ENCODE results near the gene MYRF.

Gene MYRF

GRCh38 chr11:61792310-61793082 is 40.1 kb downstream of the MYRF start, which contains the start of the genes FEN1 and TMEM258:
FEN1 (plus strand) TSS chr11:61792911; CDS start chr11:61795362, 2,451 bp downstream.
TMEM258 (minus strand) TSS chr11:61792599; CDS start chr11:61792558, 41 bp downstream.
- Histone ChIP-seq H3K36me3 (peaks cover 62% of the 10 kb centered on the region), H3K9ac (peak within 1 kb of the TSS; percentile 100), H3K4me1 (peaks cover 61% of the 10 kb centered on the region), H3K9me3 (no peaks in the 10 kb centered on the region), H3K4me3 (peak within 1 kb of the TSS; percentile 87), H3K27me3 (no peaks in the 10 kb centered on the region), H3K4me2 (peak within 1 kb of the TSS; percentile 86), H4K20me1 (peaks cover 53% of the 10 kb centered on the region), H3K27ac (peak within 1 kb of the TSS; percentile 100)
- TF ChIP-seq Cebpa-rat (IDR thresholded peaks at IDR 0.05): no peak

GRCh38 chr11:61793083-61793828 is 40.8 kb downstream of the MYRF start:
- Histone ChIP-seq H3K27me3 (no peaks in the 10 kb centered on the region), H3K9ac (peak overlapping the region; percentile 100), H3K4me3 (peak overlapping the region; percentile 87), H4K20me1 (peaks cover 46% of the 10 kb centered on the region), H3K4me2 (peak overlapping the region; percentile 86), H3K4me1 (peaks cover 60% of the 10 kb centered on the region), H3K27ac (peak overlapping the region; percentile 100), H3K9me3 (no peaks in the 10 kb centered on the region), H3K36me3 (peaks cover 62% of the 10 kb centered on the region)
- TF ChIP-seq Cebpa-rat (IDR thresholded peaks at IDR 0.05): no peak

- Histone ChIP-seq H3K27me3 (no peaks in the 10 kb centered on the region), H4K20me1 (peaks cover 40% of the 10 kb centered on the region), H3K4me3 (peak overlapping the region; percentile 87), H3K9me3 (no peaks in the 10 kb centered on the region), H3K36me3 (peaks cover 62% of the 10 kb centered on the region), H3K27ac (peak overlapping the region; percentile 100), H3K4me2 (peak overlapping the region; percentile 86), H3K4me1 (peaks cover 55% of the 10 kb centered on the region), H3K9ac (peak overlapping the region; percentile 100)
- no peak for TF ChIP-seq Cebpa-rat (IDR thresholded peaks at IDR 0.05)
These were observed 41.4 kb downstream of the MYRF start for GRCh38 chr11:61793829-61794204.

- H3K4me1 ChIP-seq: peaks cover 55% of the 10 kb centered on the region
- H3K36me3 ChIP-seq: peaks cover 62% of the 10 kb centered on the region
- H3K9ac ChIP-seq: peak overlapping the region; percentile 67; the same call in 1 of the 2 replicates
- H4K20me1 ChIP-seq: peaks cover 40% of the 10 kb centered on the region
- H3K4me3 ChIP-seq: 0 out of 2 replicates have a peak overlapping the region, but pooled peaks have one; percentile 87
- TF ChIP-seq Cebpa-rat (IDR thresholded peaks at IDR 0.05): no peak
- no peaks in the 10 kb centered on the region for H3K9me3 ChIP-seq
- no peaks in the 10 kb centered on the region for H3K27me3 ChIP-seq
- H3K27ac ChIP-seq: no peak overlapping the region
- peak overlapping the region; percentile 86 for H3K4me2 ChIP-seq
These were observed 42.1 kb downstream of the MYRF start for GRCh38 chr11:61794579-61794978.

GRCh38 chr11:61795459-61795858 is 43.0 kb downstream of the MYRF start:
- no peak overlapping the region for H3K4me3 ChIP-seq
- H3K27ac ChIP-seq: no peak overlapping the region
- no peak for TF ChIP-seq Cebpa-rat (IDR thresholded peaks at IDR 0.05)
- peaks cover 40% of the 10 kb centered on the region for H4K20me1 ChIP-seq
- peak overlapping the region; percentile 67; the same call in 1 of the 2 replicates for H3K9ac ChIP-seq
- H3K9me3 ChIP-seq: no peaks in the 10 kb centered on the region
- H3K36me3 ChIP-seq: peaks cover 62% of the 10 kb centered on the region
- H3K4me1 ChIP-seq: peaks cover 55% of the 10 kb centered on the region
- H3K27me3 ChIP-seq: no peaks in the 10 kb centered on the region
- H3K4me2 ChIP-seq: peak overlapping the region; percentile 86

- H3K36me3 ChIP-seq: peaks cover 62% of the 10 kb centered on the region
- no peak for TF ChIP-seq Cebpa-rat (IDR thresholded peaks at IDR 0.05)
- peak overlapping the region; percentile 67; the same call in 1 of the 2 replicates for H3K9ac ChIP-seq
- H3K27ac ChIP-seq: no peak overlapping the region
- H3K4me3 ChIP-seq: no peak overlapping the region
- peak overlapping the region; percentile 86; the same call in 1 of the 2 replicates for H3K4me2 ChIP-seq
- peaks cover 40% of the 10 kb centered on the region for H4K20me1 ChIP-seq
- H3K27me3 ChIP-seq: no peaks in the 10 kb centered on the region
- H3K4me1 ChIP-seq: peaks cover 51% of the 10 kb centered on the region
- no peaks in the 10 kb centered on the region for H3K9me3 ChIP-seq
These were observed 43.6 kb downstream of the MYRF start for GRCh38 chr11:61795876-61796526.

GRCh38 chr11:61797263-61797944 is 45.0 kb downstream of the MYRF start:
- Histone ChIP-seq H3K27me3 (no peaks in the 10 kb centered on the region), H3K9ac (peak overlapping the region; percentile 21; the same call in 1 of the 2 replicates), H3K27ac (peak overlapping the region; percentile 19; the same call in 1 of the 2 replicates), H3K4me2 (0 out of 2 replicates have a peak overlapping the region, but pooled peaks have one; percentile 1), H3K9me3 (no peaks in the 10 kb centered on the region), H3K4me3 (no peak overlapping the region), H4K20me1 (peaks cover 40% of the 10 kb centered on the region), H3K36me3 (peaks cover 76% of the 10 kb centered on the region), H3K4me1 (peaks cover 42% of the 10 kb centered on the region)
- TF ChIP-seq Cebpa-rat (IDR thresholded peaks at IDR 0.05): no peak

GRCh38 chr11:61799665-61800284 is 47.3 kb downstream of the MYRF start:
- H3K9me3 ChIP-seq: no peaks in the 10 kb centered on the region
- H4K20me1 ChIP-seq: peaks cover 23% of the 10 kb centered on the region
- H3K4me3 ChIP-seq: no peak overlapping the region
- peaks cover 96% of the 10 kb centered on the region for H3K36me3 ChIP-seq
- no peaks in the 10 kb centered on the region for H3K27me3 ChIP-seq
- no peak overlapping the region for H3K9ac ChIP-seq
- peaks cover 25% of the 10 kb centered on the region for H3K4me1 ChIP-seq
- H3K27ac ChIP-seq: no peak overlapping the region
- no peak overlapping the region for H3K4me2 ChIP-seq
- TF ChIP-seq Cebpa-rat (IDR thresholded peaks at IDR 0.05): no peak
